Stomach smooth muscle (tissue), 2 donors: ENCODE measurements around the gene CDK3.

Experiments used
- H3K27ac ChIP-seq: one replicate; pipeline ENCODE4 v1.7.0; 2013; ENCODE audit warnings: mild to moderate bottlenecking, low read length, inconsistent platforms
- H3K27me3 ChIP-seq, 2 donors: one replicate each; pipeline ENCODE4 v1.7.0; 2013; ENCODE audit warnings: low read length in 2 of 2; ENCODE audit not compliant: insufficient read depth in 2 of 2, control insufficient read depth in 1 of 2
- H3K36me3 ChIP-seq, 2 donors: one replicate each; pipeline ENCODE4 v1.7.0; 2013; ENCODE audit warnings: low read length in 2 of 2; ENCODE audit not compliant: control insufficient read depth in 2 of 2, insufficient read depth in 2 of 2
- H3K4me1 ChIP-seq: one replicate; pipeline ENCODE4 v1.7.0; 2013; ENCODE audit warnings: low read length; ENCODE audit not compliant: control insufficient read depth, insufficient read depth
- H3K4me3 ChIP-seq, 2 donors: one replicate each; pipeline ENCODE4 v1.7.0; 2013; ENCODE audit warnings: low read length in 2 of 2
- H3K9ac ChIP-seq, 2 donors: one replicate each; pipeline ENCODE4 v1.7.0; 2013; ENCODE audit warnings: low read length in 2 of 2, mild to moderate bottlenecking in 1 of 2
- H3K9me3 ChIP-seq, 2 donors: one replicate each; pipeline ENCODE4 v1.7.0; 2013; ENCODE audit warnings: low read length in 2 of 2; ENCODE audit not compliant: control insufficient read depth in 2 of 2
- donor health status: healthy.
- donor health status: Pancreatic carcinoma.

Gene CDK3

GRCh38 chr17:76017481-76018339, 17.1 kb downstream of the CDK3 start:
- H3K36me3 ChIP-seq = no peaks in the 10 kb centered on the region
- H3K4me1 ChIP-seq = peaks cover 7% of the 10 kb centered on the region
- no peak overlapping the region for H3K9ac ChIP-seq
- H3K27me3 ChIP-seq = no peaks in the 10 kb centered on the region
- no peaks in the 10 kb centered on the region for H3K9me3 ChIP-seq
- H3K4me3 ChIP-seq = no peak overlapping the region
- no peak overlapping the region for H3K27ac ChIP-seq

- H3K9me3 ChIP-seq = no peaks in the 10 kb centered on the region
- H3K4me1 ChIP-seq = peaks cover 7% of the 10 kb centered on the region
- H3K36me3 ChIP-seq = no peaks in the 10 kb centered on the region
- H3K27me3 ChIP-seq = no peaks in the 10 kb centered on the region
- H3K27ac ChIP-seq = no peak overlapping the region
- H3K4me3 ChIP-seq = no peak overlapping the region
- H3K9ac ChIP-seq = no peak overlapping the region
Measured at GRCh38 chr17:76018340-76018680, 17.7 kb downstream of the CDK3 start.

GRCh38 chr17:76018801-76019200, 18.1 kb downstream of the CDK3 start:
- Histone ChIP-seq H3K36me3 (no peaks in the 10 kb centered on the region), H3K9me3 (no peaks in the 10 kb centered on the region), H3K27me3 (no peaks in the 10 kb centered on the region)

GRCh38 chr17:76019833-76020467, 19.3 kb downstream of the CDK3 start:
- Histone ChIP-seq H3K27ac (no peak overlapping the region), H3K9ac (no peak overlapping the region), H3K27me3 (no peaks in the 10 kb centered on the region), H3K4me1 (no peaks in the 10 kb centered on the region), H3K9me3 (no peaks in the 10 kb centered on the region), H3K36me3 (no peaks in the 10 kb centered on the region), H3K4me3 (no peak overlapping the region)

More at GRCh38 chr17:76018801-76019200, 18.1 kb downstream of the CDK3 start:
- H3K4me1 ChIP-seq = peaks cover 7% of the 10 kb centered on the region
- H3K27ac ChIP-seq = no peak overlapping the region
- H3K4me3 ChIP-seq = no peak overlapping the region
- H3K9ac ChIP-seq = no peak overlapping the region

- Histone ChIP-seq H3K4me1 (no peaks in the 10 kb centered on the region), H3K9ac (no peak overlapping the region), H3K9me3 (no peaks in the 10 kb centered on the region), H3K27me3 (no peaks in the 10 kb centered on the region), H3K4me3 (no peak overlapping the region), H3K36me3 (no peaks in the 10 kb centered on the region), H3K27ac (no peak overlapping the region)
Measured at GRCh38 chr17:76022285-76022684, 21.6 kb downstream of the CDK3 start.

GRCh38 chr17:76022973-76023899, 22.6 kb downstream of the CDK3 start:
- no peak overlapping the region for H3K4me3 ChIP-seq
- H3K27me3 ChIP-seq = no peaks in the 10 kb centered on the region
- H3K27ac ChIP-seq = no peak overlapping the region
- H3K9me3 ChIP-seq = no peaks in the 10 kb centered on the region
- H3K9ac ChIP-seq = no peak overlapping the region
- no peaks in the 10 kb centered on the region for H3K4me1 ChIP-seq
- H3K36me3 ChIP-seq = no peaks in the 10 kb centered on the region

- Histone ChIP-seq H3K4me1 (no peaks in the 10 kb centered on the region), H3K27ac (no peak overlapping the region), H3K27me3 (no peaks in the 10 kb centered on the region), H3K9me3 (no peaks in the 10 kb centered on the region), H3K4me3 (no peak overlapping the region), H3K36me3 (no peaks in the 10 kb centered on the region), H3K9ac (no peak overlapping the region)
Measured at GRCh38 chr17:76023900-76024237, 23.2 kb downstream of the CDK3 start.

GRCh38 chr17:76024353-76024752, 23.7 kb downstream of the CDK3 start:
- Histone ChIP-seq H3K27me3 (no peaks in the 10 kb centered on the region), H3K36me3 (no peaks in the 10 kb centered on the region), H3K9ac (no peak overlapping the region), H3K4me1 (no peaks in the 10 kb centered on the region), H3K4me3 (no peak overlapping the region), H3K9me3 (no peaks in the 10 kb centered on the region), H3K27ac (no peak overlapping the region)

GRCh38 chr17:76025294-76025693, 24.6 kb downstream of the CDK3 start:
- Histone ChIP-seq H3K36me3 (no peaks in the 10 kb centered on the region), H3K4me3 (no peak overlapping the region), H3K27ac (no peak overlapping the region), H3K4me1 (no peaks in the 10 kb centered on the region), H3K27me3 (no peaks in the 10 kb centered on the region), H3K9ac (no peak overlapping the region), H3K9me3 (no peaks in the 10 kb centered on the region)

GRCh38 chr17:76026714-76027158, 26.1 kb downstream of the CDK3 start:
- H3K27ac ChIP-seq = no peak overlapping the region
- H3K4me3 ChIP-seq = no peak overlapping the region
- no peaks in the 10 kb centered on the region for H3K4me1 ChIP-seq
- H3K27me3 ChIP-seq = no peaks in the 10 kb centered on the region
- H3K9ac ChIP-seq = no peak overlapping the region
- H3K36me3 ChIP-seq = no peaks in the 10 kb centered on the region
- H3K9me3 ChIP-seq = no peaks in the 10 kb centered on the region
